GM12878 (cell line): ENCODE measurements around the gene LDLRAD3. TPM values are rescaled to one million over a fixed set of nuclear protein-coding genes. Genes with fewer than 3 reads are reported as not detected.

Source experiments
- ATF7 ChIP-seq: fragments of 450-650 bp; IDR thresholded peaks from 2 replicates; pipeline ENCODE4 v1.6.1; 2016; ENCODE audit warnings: low read depth, mild to moderate bottlenecking
- CTCF ChIP-seq, 3 experiments: IDR thresholded peaks in 2 of 3; conservative IDR thresholded peaks in 1 of 3; 2 replicates each; pipeline ENCODE4 v1.5.1; 2011; ENCODE audit warnings: low read depth in 3 of 3, low read length in 3 of 3, mild to moderate bottlenecking in 3 of 3, control low read depth in 2 of 3, moderate library complexity in 2 of 3, inconsistent platforms in 1 of 3, mixed read lengths in 1 of 3; ENCODE audit not compliant: control insufficient read depth in 2 of 3, insufficient read depth in 1 of 3; ENCODE audit errors: extremely low read depth in 1 of 3
- E4F1 ChIP-seq: fragments of 450-650 bp; IDR thresholded peaks from 2 replicates; pipeline ENCODE4 v1.6.1; 2018; ENCODE audit warnings: borderline replicate concordance, mild to moderate bottlenecking; ENCODE audit not compliant: partially characterized antibody
- EP300 ChIP-seq, 2 experiments: fragments of 150-350 bp in 1 of 2; IDR thresholded peaks; 2 replicates each; pipeline ENCODE4 v1.6.1; 2011 to 2012; ENCODE audit warnings: low read depth in 2 of 2, low read length in 2 of 2, borderline replicate concordance in 1 of 2, improper control_type of control experiment in 1 of 2, inconsistent platforms in 1 of 2; ENCODE audit not compliant: control insufficient read depth in 1 of 2
- ETV6 ChIP-seq, 2 experiments: fragments of 450-650 bp in 1 of 2; IDR thresholded peaks in 1 of 2; conservative IDR thresholded peaks in 1 of 2; 2 replicates each; pipeline ENCODE4 v1.6.1; 2014; ENCODE audit warnings: antibody characterized with exemption in 1 of 2, borderline replicate concordance in 1 of 2, low read depth in 1 of 2, mild to moderate bottlenecking in 1 of 2, moderate library complexity in 1 of 2
- HDAC6 ChIP-seq: fragments of 200-600 bp; sonication (generic); IDR thresholded peaks from one replicate; pipeline ENCODE4 v1.8.0; 2017; ENCODE audit warnings: antibody characterized with exemption; ENCODE audit not compliant: unreplicated experiment
- JUNB ChIP-seq: IDR thresholded peaks from 2 replicates; pipeline ENCODE4 v1.6.1; 2016; ENCODE audit warnings: antibody characterized with exemption, mild to moderate bottlenecking
- JUND ChIP-seq: IDR thresholded peaks from 2 replicates; pipeline ENCODE4 v1.6.1; 2012; ENCODE audit warnings: low read depth, mild to moderate bottlenecking, low read length, improper control_type of control experiment, moderate library complexity
- MTA2 ChIP-seq: fragments of 450-650 bp; IDR thresholded peaks from 2 replicates; pipeline ENCODE4 v1.6.1; 2016; ENCODE audit warnings: low read depth, mild to moderate bottlenecking, moderate library complexity
- MXI1 ChIP-seq: fragments of 150-350 bp; IDR thresholded peaks from 2 replicates; pipeline ENCODE4 v1.6.1; 2011; ENCODE audit warnings: low read depth, mild to moderate bottlenecking, inconsistent platforms, low read length, improper control_type of control experiment
- NBN ChIP-seq: fragments of 450-650 bp; IDR thresholded peaks from 2 replicates; pipeline ENCODE4 v1.6.1; 2016
- NR2C1 ChIP-seq: fragments of 450-650 bp; IDR thresholded peaks from 2 replicates; pipeline ENCODE4 v1.6.1; 2017; ENCODE audit warnings: antibody characterized with exemption, mild to moderate bottlenecking, moderate library complexity
- PML ChIP-seq: IDR thresholded peaks from 2 replicates; pipeline ENCODE4 v1.6.1; 2012; ENCODE audit warnings: low read length, inconsistent platforms
- POU2F2 ChIP-seq: IDR thresholded peaks from 3 replicates; pipeline ENCODE4 v1.6.1; 2011; ENCODE audit warnings: low read depth, mild to moderate bottlenecking, low read length, borderline replicate concordance
- RELA ChIP-seq: fragments of 450-650 bp; IDR thresholded peaks from 2 replicates; pipeline ENCODE4 v1.8.0; 2014; ENCODE audit warnings: borderline replicate concordance; ENCODE audit not compliant: partially characterized antibody
- SMAD1 ChIP-seq: fragments of 450-650 bp; IDR thresholded peaks from 2 replicates; pipeline ENCODE4 v1.6.1; 2018; ENCODE audit warnings: mild to moderate bottlenecking, low read depth; ENCODE audit not compliant: partially characterized antibody
- TCF3 ChIP-seq: IDR thresholded peaks from 2 replicates; pipeline ENCODE4 v1.6.1; 2012; ENCODE audit warnings: low read depth, mild to moderate bottlenecking, low read length, borderline replicate concordance; ENCODE audit not compliant: insufficient read depth
- ZNF207 ChIP-seq: fragments of 450-650 bp; IDR thresholded peaks from 2 replicates; pipeline ENCODE4 v1.6.1; 2014; ENCODE audit warnings: antibody characterized with exemption, mild to moderate bottlenecking, borderline replicate concordance
- polyA plus RNA-seq, 11 experiments: library from polyadenylated mRNA; depleted of rRNA in 4 of 11; unstranded in 6 of 11; stranded (reverse) in 5 of 11; fragments of >200 nt; fragmentation: Nextera tagmentation in 4 of 11; fragmentation: Illumina TruSeq in 1 of 11; extraction: Ambion mirVana in 4 of 11; extraction: Trizol in 1 of 11; gene quantifications; 1 replicate in 1 of 11; 2 replicates in 10 of 11; pipeline versions ENCODE4 v1.2.1 to v1.2.3, GENCODE V29; 2011 to 2016; ENCODE audit warnings: inconsistent platforms in 2 of 11, missing spikeins in 2 of 11, low read depth in 1 of 11
- total RNA-seq, 4 experiments: library from RNA; depleted of rRNA in 3 of 4; stranded (reverse); fragments of >200 nt in 3 of 4; fragmentation: Illumina TruSeq in 1 of 4; extraction: Trizol in 1 of 4; gene quantifications; 2 replicates each; pipeline versions ENCODE4 v1.2.1 to v1.2.3, GENCODE V29; 2013 to 2021
- TF ChIP-seq, protein P1 (sequence below): IDR thresholded peaks from 2 replicates; pipeline ENCODE4 v1.6.1; 2012; ENCODE audit warnings: low read length, inconsistent platforms

The LDLRAD3 gene
- total and polyA plus RNA-seq, 10 of the 15 experiments (the other 5 are each of a cell fraction or from before 2014, with no cell fraction given), result 2.5 to 17.2 (median 10.7) TPM

DNA sequence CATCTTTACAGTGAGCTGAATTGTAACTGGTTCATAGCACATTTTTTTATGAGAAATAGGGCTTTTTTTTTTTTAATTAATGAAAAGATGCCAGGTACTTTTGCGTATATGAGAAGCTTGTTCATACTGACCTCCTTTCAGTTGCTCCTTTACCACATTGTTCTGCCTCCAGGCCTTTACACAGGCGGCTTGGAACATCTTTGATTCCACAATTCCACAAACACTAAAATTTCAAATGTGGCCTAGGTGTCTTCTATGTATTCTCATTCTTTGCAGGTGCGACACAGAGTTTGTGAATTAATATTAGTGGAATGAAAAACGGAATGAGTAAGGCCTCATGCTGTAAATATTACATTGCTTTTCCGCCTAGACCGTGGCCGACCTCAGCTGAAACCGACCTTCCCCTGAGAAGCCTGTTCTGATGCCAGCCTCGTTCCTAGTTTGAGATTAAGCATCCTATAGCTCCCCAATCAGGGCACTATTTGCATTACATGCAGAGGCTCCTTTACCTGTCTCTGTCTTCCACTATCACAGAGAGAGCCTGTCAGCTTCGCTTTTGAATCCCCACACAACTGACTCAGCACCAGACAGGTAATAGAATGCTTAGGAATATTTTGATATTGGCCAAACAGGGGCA lies 125.8 kb downstream of the LDLRAD3 start (continued):
- TF ChIP-seq E4F1 (no peak), TCF3 (no peak), ETV6 (conservative IDR thresholded peaks at IDR 0.05 in 1 of 2, IDR thresholded peaks at IDR 0.05 in 1 of 2; ENCODE audit: borderline replicate concordance in 1 of 2, low read depth in 1 of 2) (0 out of 4 replicates have a peak, but pooled peaks of 1 of the 2 experiments have one; percentile 10), SMAD1 (no peak), PML (no peak; the same call in 1 of the 2 replicates), NBN (no peak), ATF7 (no peak), EP300 (IDR thresholded peaks at IDR 0.05; ENCODE audit: borderline replicate concordance in 1 of 2, control insufficient read depth in 1 of 2, low read depth in 2 of 2, low read length in 2 of 2) (0 out of 4 replicates have a peak, but pooled peaks of 1 of the 2 experiments have one; percentile 15), JUNB (peak; percentile 62), JUND (no peak), POU2F2 (no peak), ZNF207 (no peak), CTCF (IDR thresholded peaks at IDR 0.05 in 2 of 3, conservative IDR thresholded peaks at IDR 0.05 in 1 of 3; ENCODE audit: control insufficient read depth in 2 of 3, extremely low read depth in 1 of 3, insufficient read depth in 1 of 3, low read depth in 3 of 3, low read length in 3 of 3) (peak; percentile 23 to 42 (median 39); a peak in 3 of 6 replicates), RELA (no peak), HDAC6 (no peak), NR2C1 (no peak), MXI1 (no peak), MTA2 (no peak)
- TF ChIP-seq, protein P1, sequence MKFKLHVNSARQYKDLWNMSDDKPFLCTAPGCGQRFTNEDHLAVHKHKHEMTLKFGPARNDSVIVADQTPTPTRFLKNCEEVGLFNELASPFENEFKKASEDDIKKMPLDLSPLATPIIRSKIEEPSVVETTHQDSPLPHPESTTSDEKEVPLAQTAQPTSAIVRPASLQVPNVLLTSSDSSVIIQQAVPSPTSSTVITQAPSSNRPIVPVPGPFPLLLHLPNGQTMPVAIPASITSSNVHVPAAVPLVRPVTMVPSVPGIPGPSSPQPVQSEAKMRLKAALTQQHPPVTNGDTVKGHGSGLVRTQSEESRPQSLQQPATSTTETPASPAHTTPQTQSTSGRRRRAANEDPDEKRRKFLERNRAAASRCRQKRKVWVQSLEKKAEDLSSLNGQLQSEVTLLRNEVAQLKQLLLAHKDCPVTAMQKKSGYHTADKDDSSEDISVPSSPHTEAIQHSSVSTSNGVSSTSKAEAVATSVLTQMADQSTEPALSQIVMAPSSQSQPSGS, result no peak
